ENCODE data around the gene KIF5A. TPM values are rescaled to one million over a fixed set of nuclear protein-coding genes. Genes with fewer than 3 reads are reported as not detected.

The KIF5A gene
- total and polyA plus RNA-seq, 2 donors (not counting 3 experiments of a cell fraction or from before 2014, with no cell fraction given), result 0.07 to 0.35 TPM

DNA sequence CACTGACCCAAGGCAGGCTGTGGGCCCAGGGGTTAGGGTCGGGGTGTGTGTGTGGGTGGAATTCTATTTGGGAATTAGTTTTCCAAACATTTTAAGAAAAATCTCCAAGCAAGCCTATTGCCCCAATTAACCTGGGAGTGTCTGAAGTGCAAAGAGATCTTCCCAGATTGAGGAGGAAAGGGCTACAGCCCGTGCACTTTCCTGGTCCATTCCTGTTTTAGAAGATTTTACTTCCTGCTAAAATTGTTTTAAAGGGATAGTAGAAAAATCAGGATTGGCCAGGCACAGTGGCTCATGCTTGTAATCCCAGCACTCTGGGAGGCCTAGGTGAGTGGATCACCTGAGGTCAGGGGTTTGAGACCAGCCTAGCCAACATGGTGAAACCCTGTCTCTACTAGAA lies 8.1 kb upstream of the KIF5A start:
- Histone ChIP-seq H3K4me1 (ENCODE audit: control insufficient read depth, extremely low read depth, insufficient read depth, low read length) (peaks cover 18% of the 10 kb centered on the region), H3K27ac (ENCODE audit: insufficient read depth, low read depth, low read length) (no peak overlapping the region), H3K9ac (replicated peaks; ENCODE audit: extremely low read depth, insufficient read depth, low read length) (no peak overlapping the region), H3K4me3 (replicated peaks in 1 of 3; ENCODE audit: insufficient read depth in 1 of 3, low read depth in 1 of 3, low read length in 3 of 3) (no peak overlapping the region), H3K9me3 (replicated peaks; ENCODE audit: control insufficient read depth, insufficient read depth, low read length) (no peaks in the 10 kb centered on the region), H3K27me3 (ENCODE audit: control insufficient read depth in 2 of 2, insufficient read depth in 2 of 2, low read length in 2 of 2) (no peaks in the 10 kb centered on the region), H3K36me3 (ENCODE audit: control insufficient read depth in 2 of 2, extremely low read depth in 1 of 2, insufficient read depth in 2 of 2, low read length in 2 of 2) (peaks cover 3 to 11% of the 10 kb centered on the region in 2 experiments), H2AFZ (ENCODE audit: low read depth, low read length) (no peak overlapping the region), H4K20me1 (replicated peaks; ENCODE audit: control insufficient read depth, extremely low read depth, insufficient read depth, low read length) (no peaks in the 10 kb centered on the region), H3K4me2 (ENCODE audit: insufficient read depth, low read length) (no peak overlapping the region), H3K79me2 (ENCODE audit: control insufficient read depth, insufficient read depth, low read length) (peaks cover 24% of the 10 kb centered on the region), H3K9me1 (replicated peaks; ENCODE audit: control insufficient read depth, extremely low read depth, insufficient read depth, low read length) (no peaks in the 10 kb centered on the region)
- FAIRE-seq (no peak), DNase-seq (ENCODE audit: low read depth, low spot score) (no peak)
- TF ChIP-seq MAX (IDR thresholded peaks at IDR 0.05; ENCODE audit: insufficient read depth, insufficient read length), result no peak
- TF ChIP-seq FOS (IDR thresholded peaks at IDR 0.05; ENCODE audit: borderline replicate concordance, insufficient read depth, low read length), result no peak
- no peak for TF ChIP-seq MYC (IDR thresholded peaks at IDR 0.05; ENCODE audit: low read depth, low read length)
- no peak for TF ChIP-seq EZH2 (IDR thresholded peaks at IDR 0.05; ENCODE audit: borderline replicate concordance, low read depth, low read length, severe bottlenecking)
- TF ChIP-seq CTCF (IDR thresholded peaks at IDR 0.05; ENCODE audit: extremely low read depth in 1 of 2, insufficient read depth in 1 of 2, low read depth in 1 of 2, low read length in 2 of 2), result no peak
- intact Hi-C loops (cut with micrococcal nuclease) (no loop called here), dilution Hi-C loops (cut with MboI; ENCODE audit: extremely low pct_ligation_motif_present, low sequenced_read_pairs) (no loop called here)
- no TSS peak for BruUV-seq (replicated peaks)
- POLR2A ChIA-PET, result interaction anchor here (0.6 kb wide), 1 partner anchor 38 kb away, joined by 4 read pairs; no protein-coding TSS in a partner anchor
- CTCF ChIA-PET, result no interaction called here

Data from endothelial cell of umbilical vein (primary cell).